Glutamatergic neuron (in vitro differentiated cells): ENCODE results near the gene SH3BGRL. TPM values are rescaled to one million over a fixed set of nuclear protein-coding genes. Genes with fewer than 3 reads are reported as not detected.

Source experiments
- DNase-seq: peaks from one replicate; pipeline ENCODE4 v3.0.0; 2022
- H3K27ac Mint-ChIP-seq: one replicate; pipeline ENCODE4 v1.8.0; 2020; ENCODE audit warnings: mild to moderate bottlenecking, mixed read lengths, inconsistent platforms; ENCODE audit not compliant: unreplicated experiment
- H3K27me3 Mint-ChIP-seq: one replicate; pipeline ENCODE4 v1.8.0; 2020; ENCODE audit warnings: mild to moderate bottlenecking, moderate library complexity, mixed read lengths, inconsistent platforms; ENCODE audit not compliant: unreplicated experiment
- H3K36me3 Mint-ChIP-seq: one replicate; pipeline ENCODE4 v1.8.0; 2020; ENCODE audit warnings: mild to moderate bottlenecking, mixed read lengths, inconsistent platforms; ENCODE audit not compliant: unreplicated experiment
- H3K4me1 Mint-ChIP-seq: one replicate; pipeline ENCODE4 v1.8.0; 2020; ENCODE audit warnings: mild to moderate bottlenecking, low read depth, mixed read lengths, inconsistent platforms; ENCODE audit not compliant: unreplicated experiment
- H3K4me3 Mint-ChIP-seq: one replicate; pipeline ENCODE4 v1.8.0; 2020; ENCODE audit warnings: mild to moderate bottlenecking, mixed read lengths, inconsistent platforms; ENCODE audit not compliant: unreplicated experiment
- H3K9me3 Mint-ChIP-seq: one replicate; pipeline ENCODE4 v1.8.0; 2020; ENCODE audit warnings: mild to moderate bottlenecking, moderate library complexity, mixed read lengths, inconsistent platforms; ENCODE audit not compliant: unreplicated experiment
- total RNA-seq: library from RNA; stranded (reverse); fragmentation: NEBNext Ultra II Directional; extraction: Animal tissue kit (Norgen Biotek cat#: 25700); gene quantifications from one replicate; pipeline ENCODE4 v1.2.1, GENCODE V29; 2021; ENCODE audit not compliant: unreplicated experiment
- TF ChIP-seq, protein P1 (sequence below): fragments of 200-600 bp; sonication (generic); IDR thresholded peaks from one replicate; pipeline ENCODE4 v1.5.0; 2021; ENCODE audit not compliant: partially characterized antibody, unreplicated experiment

SH3BGRL gene
- total RNA-seq, 1 donor from 2014 or later: 51.4 TPM

DNA sequence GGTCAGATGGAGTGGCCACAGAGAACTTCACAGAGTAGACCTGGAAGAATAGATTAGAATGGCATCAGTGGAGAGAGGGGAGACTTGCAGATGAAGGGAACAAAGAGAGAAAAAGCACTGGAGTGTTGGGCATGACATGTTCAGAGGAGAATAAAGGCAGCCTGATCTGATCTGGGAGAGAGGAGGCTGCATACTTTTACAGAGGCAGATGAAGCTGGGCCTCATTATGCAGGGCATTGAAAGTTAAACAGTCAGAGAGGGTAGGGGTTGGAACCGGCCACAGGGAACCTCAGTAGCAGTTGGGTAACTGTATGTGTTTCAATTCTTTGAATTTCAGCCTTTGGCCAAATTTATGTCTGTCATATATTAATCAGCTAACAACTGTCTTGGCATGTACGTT, 61.2 kb downstream of the SH3BGRL start:
- H3K9me3 Mint-ChIP-seq: peaks cover 4% of the 10 kb centered on the region
- H3K4me3 Mint-ChIP-seq: no peak overlapping the region
- no peaks in the 10 kb centered on the region for H3K36me3 Mint-ChIP-seq
- H3K27ac Mint-ChIP-seq: no peak overlapping the region
- no peaks in the 10 kb centered on the region for H3K4me1 Mint-ChIP-seq
- TF ChIP-seq, protein P1, sequence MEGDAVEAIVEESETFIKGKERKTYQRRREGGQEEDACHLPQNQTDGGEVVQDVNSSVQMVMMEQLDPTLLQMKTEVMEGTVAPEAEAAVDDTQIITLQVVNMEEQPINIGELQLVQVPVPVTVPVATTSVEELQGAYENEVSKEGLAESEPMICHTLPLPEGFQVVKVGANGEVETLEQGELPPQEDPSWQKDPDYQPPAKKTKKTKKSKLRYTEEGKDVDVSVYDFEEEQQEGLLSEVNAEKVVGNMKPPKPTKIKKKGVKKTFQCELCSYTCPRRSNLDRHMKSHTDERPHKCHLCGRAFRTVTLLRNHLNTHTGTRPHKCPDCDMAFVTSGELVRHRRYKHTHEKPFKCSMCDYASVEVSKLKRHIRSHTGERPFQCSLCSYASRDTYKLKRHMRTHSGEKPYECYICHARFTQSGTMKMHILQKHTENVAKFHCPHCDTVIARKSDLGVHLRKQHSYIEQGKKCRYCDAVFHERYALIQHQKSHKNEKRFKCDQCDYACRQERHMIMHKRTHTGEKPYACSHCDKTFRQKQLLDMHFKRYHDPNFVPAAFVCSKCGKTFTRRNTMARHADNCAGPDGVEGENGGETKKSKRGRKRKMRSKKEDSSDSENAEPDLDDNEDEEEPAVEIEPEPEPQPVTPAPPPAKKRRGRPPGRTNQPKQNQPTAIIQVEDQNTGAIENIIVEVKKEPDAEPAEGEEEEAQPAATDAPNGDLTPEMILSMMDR: no peak
- H3K27me3 Mint-ChIP-seq: no peaks in the 10 kb centered on the region
- no peak for DNase-seq

- Mint-ChIP-seq H3K27me3 (no peaks in the 10 kb centered on the region), H3K4me3 (no peak overlapping the region), H3K4me1 (peaks cover 2% of the 10 kb centered on the region), H3K9me3 (peaks cover 4% of the 10 kb centered on the region), H3K27ac (no peak overlapping the region), H3K36me3 (peaks cover 5% of the 10 kb centered on the region)
- no peak for DNase-seq
- TF ChIP-seq, protein P1: no peak
These were observed 76.7 kb downstream of the SH3BGRL start for GRCh38 chrX:81278616-81279015.

DNA sequence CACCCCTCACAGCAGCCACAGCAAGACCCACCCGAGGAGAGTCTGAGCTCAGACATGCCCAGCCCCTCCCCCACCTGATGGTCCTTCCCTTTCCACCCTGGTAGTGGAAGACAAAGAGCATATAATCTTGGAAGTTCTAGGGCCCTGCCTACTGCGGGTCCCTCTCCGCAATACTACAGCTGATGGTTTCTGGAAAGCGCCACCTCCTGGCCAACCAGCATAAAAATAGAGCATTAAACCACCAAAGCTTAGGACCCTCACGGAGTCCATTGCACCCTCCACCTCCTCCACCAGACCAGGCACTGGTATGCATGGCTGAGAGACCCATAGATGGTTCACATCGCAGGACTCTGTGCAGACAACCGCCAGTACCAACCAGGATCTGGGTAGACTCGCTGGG, 78.2 kb downstream of the SH3BGRL start:
- Mint-ChIP-seq H3K27ac (no peak overlapping the region), H3K36me3 (peaks cover 12% of the 10 kb centered on the region), H3K4me3 (no peak overlapping the region), H3K27me3 (no peaks in the 10 kb centered on the region), H3K9me3 (peaks cover 3% of the 10 kb centered on the region), H3K4me1 (peaks cover 2% of the 10 kb centered on the region)
- DNase-seq: no peak
- TF ChIP-seq, protein P1: no peak

GRCh38 chrX:81286075-81286474, 84.2 kb downstream of the SH3BGRL start:
- Mint-ChIP-seq H3K36me3 (peaks cover 18% of the 10 kb centered on the region), H3K9me3 (peaks cover 4% of the 10 kb centered on the region)
- no peak for DNase-seq

GRCh38 chrX:81286608-81287007, 84.7 kb downstream of the SH3BGRL start:
- Mint-ChIP-seq H3K36me3 (peaks cover 18% of the 10 kb centered on the region), H3K4me3 (no peak overlapping the region), H3K9me3 (peaks cover 4% of the 10 kb centered on the region)

More at GRCh38 chrX:81286075-81286474, 84.2 kb downstream of the SH3BGRL start:
- no peaks in the 10 kb centered on the region for H3K4me1 Mint-ChIP-seq
- H3K4me3 Mint-ChIP-seq: no peak overlapping the region
- TF ChIP-seq, protein P1: no peak
- no peaks in the 10 kb centered on the region for H3K27me3 Mint-ChIP-seq
- H3K27ac Mint-ChIP-seq: no peak overlapping the region

More at GRCh38 chrX:81286608-81287007, 84.7 kb downstream of the SH3BGRL start:
- TF ChIP-seq, protein P1: no peak
- no peaks in the 10 kb centered on the region for H3K27me3 Mint-ChIP-seq
- no peak for DNase-seq
- H3K4me1 Mint-ChIP-seq: no peaks in the 10 kb centered on the region
- no peak overlapping the region for H3K27ac Mint-ChIP-seq
